COLO668 (cell line): Measurements from ENCODE around the gene CFI.

Experiments
- DNase-seq: peaks from one replicate; lab custom pipeline; 2025; ENCODE audit not compliant: unreplicated experiment; lab: John Stamatoyannopoulos, UW

Gene CFI

DNA sequence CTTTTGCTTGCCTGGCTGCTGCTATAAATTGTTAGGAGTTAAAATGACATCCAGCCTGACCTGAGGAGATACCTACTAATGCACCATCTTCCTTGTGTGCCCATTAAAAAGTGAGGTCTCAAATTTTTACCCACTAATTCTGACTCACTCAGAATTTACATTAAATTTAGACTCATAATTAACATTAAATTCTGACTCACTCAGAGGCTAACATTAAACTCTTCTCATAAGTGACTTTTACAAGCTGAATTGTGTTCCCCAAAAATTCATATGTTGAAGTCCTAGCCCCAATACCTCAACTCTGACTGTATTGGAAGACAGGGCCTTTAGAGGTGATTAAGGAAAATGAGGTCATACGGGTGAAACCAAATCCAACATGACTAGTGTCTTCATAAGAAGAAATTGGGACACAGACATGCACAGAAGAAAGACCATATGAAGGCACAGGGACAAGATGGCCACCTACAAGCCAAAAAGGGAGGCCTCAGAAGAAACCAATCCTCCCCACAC, 110.3 kb downstream of the CFI start:
- no peak for DNase-seq
